Dedifferentiated amniotic fluid mesenchymal stem cell (primary cell): ENCODE results near the gene NAT9.

Source experiments
- DNase-seq: peaks from one replicate; pipeline ENCODE4 v3.0.0-alpha.2; 2016; ENCODE audit errors: extremely low spot score

The NAT9 gene

GRCh38 chr17:74744714-74745547, 31.2 kb downstream of the NAT9 start:
- no peak for DNase-seq

DNA sequence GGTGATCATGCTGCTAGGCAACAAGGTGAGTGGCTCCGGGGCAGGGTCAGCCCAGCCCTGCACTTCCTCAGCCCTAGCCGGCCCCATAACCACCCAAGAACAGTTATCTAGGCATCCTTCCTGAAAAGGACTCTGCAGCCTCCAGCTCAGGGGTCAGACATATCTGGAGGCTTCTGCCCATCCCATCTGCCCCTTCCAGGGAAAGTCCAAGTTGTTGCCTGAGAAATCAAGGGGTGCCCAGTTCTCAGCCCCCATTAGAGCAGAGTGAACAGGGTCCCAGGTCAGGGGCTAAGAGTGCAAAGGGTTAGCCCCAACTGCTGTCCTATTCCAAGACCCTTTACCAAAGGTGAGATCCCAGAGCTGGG, 31.8 kb downstream of the NAT9 start:
- no peak for DNase-seq

DNA sequence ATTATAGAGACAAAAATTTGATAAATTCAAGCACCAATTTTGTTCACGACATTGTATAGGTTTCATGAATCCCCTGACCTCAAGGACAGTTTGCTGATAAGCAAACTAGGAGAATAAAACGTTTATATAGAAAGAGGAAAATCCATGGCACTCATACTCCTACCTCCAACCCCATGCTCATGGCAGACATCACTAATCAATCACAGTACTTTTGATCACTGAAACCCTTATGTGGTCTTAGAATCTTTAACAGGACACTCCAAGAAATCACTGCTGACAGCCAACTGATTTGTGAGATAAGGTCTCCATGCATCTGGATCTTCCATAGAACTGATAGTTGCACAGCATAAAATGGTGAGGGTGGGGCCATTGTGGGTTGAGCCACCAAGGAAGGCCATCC, 32.4 kb downstream of the NAT9 start:
- DNase-seq = no peak

DNA sequence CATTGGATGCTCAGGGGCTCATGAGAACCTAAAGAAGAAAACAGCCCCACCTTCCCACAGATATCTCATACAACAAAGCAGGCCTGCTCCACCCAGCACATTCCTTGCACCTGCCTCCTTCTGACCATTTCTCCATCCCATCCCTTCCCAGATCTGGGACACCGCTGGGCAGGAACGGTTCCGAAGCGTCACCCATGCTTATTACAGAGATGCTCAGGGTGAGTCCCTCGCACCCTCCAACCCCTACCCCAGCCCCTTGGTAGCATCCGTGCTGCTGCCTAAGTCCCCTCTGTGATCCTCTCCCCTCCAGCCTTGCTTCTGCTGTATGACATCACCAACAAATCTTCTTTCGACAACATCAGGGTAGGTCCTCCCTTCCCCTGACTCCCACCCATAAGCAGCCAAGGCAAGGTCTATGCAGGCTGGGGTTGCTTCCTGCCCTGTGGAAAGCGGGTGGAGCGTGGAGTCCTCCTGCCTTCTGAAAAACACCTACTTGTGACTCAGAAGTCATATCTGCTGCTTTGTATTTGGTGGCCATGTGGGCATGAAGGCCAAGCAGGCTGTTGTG, 33.1 kb downstream of the NAT9 start:
- no peak for DNase-seq

- no peak for DNase-seq
Measured at GRCh38 chr17:74742153-74742515, 34.0 kb downstream of the NAT9 start.

DNA sequence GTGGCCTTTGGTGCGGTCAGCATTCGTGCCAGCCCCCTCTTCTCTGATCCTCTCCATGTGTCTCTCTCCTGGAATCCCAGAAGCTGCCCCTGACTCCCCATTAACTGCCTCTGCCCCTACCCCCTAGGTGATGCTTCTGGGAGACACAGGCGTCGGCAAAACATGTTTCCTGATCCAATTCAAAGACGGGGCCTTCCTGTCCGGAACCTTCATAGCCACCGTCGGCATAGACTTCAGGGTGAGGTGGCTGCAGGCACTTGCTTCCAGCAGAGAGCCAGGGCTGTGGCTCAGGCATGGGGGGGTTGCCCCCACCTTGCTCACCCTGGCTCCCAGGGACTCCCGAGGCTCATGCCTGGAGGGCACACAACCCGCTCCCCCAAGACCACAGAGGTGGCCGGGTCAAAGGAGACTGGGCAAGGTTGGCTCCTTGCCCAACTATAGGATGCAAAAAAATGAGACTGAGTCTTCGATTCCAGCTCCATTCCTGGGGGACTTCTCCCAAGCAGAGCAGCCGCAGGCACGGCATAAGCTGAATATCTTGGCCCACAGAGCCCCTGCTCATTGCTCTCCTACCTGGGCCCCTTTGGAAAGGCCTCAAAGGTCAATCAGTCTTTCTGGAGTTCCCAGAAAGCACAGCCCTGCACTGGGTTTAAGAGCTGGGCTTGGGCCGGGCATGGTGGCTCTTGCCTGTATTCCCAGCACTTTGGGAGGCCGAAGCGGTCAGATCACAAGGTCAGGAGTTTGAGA, 35.3 kb downstream of the NAT9 start:
- no peak for DNase-seq

GRCh38 chr17:74740173-74740572, 36.0 kb downstream of the NAT9 start:
- DNase-seq = no peak

GRCh38 chr17:74739227-74739831, 36.8 kb downstream of the NAT9 start:
- no peak for DNase-seq

GRCh38 chr17:74738051-74738996, 37.8 kb downstream of the NAT9 start:
- DNase-seq = no peak

DNA sequence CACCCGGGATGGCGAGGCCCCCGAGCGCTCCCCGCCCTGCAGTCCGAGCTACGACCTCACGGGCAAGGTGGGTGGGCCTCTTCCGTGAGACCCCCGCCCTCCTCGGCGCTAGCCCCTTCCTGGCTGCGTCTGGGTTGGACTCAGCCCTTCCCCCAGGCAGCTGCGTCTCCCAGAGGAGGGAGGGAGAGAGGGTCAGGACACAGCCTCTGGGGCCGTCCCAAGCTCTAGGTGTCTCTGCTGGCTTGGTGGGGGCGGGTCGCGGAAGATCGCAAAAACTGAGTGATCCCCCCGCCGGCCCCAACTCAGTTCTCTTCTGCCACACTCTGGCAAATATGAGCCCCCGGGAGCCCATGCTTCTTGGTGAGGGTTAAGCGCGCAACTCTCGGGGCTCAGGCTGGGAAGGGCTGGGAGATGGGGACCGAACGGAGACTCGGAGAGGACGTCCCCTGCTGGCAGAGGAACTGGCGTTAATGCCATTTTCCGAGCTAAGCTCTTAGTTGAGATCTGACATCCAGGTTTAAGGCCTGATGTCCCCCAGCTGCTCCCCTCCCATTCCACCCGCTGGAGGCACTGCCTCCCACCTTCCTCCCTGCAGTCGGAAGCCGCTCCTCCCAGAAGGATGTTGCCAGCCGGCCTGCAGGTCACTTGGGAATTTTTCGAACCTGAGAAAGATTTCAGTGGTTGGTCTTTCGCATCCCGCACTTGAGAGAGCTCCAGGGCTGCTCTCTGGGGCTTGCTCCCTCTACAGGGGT, 38.7 kb downstream of the NAT9 start:
- DNase-seq = no peak

GRCh38 chr17:74736513-74737298, 39.4 kb downstream of the NAT9 start, which contains the start of gene RAB37:
Gene RAB37 (plus strand): TSS chr17:74737256. CDS start chr17:74737273, 17 bp downstream.
- DNase-seq = no peak

DNA sequence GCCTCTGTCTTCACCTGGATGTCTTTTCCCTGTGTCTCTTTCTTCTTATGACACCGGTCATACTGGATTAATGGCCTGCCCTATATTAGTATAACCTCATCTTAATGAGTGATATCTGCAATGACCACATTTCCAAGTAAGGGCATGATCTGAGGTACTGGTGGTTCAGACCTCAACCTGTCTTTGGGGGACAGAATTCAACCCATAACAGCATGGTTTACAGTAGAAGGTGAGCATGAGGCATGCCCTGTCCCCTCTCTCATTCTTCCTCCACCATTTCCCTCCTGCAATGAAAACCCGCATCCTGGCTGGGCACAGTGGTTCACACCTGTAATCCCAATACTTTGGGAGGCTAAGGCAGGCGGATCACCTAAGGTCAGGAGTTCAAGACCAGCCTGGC, 41.9 kb downstream of the NAT9 start:
- no peak for DNase-seq

DNA sequence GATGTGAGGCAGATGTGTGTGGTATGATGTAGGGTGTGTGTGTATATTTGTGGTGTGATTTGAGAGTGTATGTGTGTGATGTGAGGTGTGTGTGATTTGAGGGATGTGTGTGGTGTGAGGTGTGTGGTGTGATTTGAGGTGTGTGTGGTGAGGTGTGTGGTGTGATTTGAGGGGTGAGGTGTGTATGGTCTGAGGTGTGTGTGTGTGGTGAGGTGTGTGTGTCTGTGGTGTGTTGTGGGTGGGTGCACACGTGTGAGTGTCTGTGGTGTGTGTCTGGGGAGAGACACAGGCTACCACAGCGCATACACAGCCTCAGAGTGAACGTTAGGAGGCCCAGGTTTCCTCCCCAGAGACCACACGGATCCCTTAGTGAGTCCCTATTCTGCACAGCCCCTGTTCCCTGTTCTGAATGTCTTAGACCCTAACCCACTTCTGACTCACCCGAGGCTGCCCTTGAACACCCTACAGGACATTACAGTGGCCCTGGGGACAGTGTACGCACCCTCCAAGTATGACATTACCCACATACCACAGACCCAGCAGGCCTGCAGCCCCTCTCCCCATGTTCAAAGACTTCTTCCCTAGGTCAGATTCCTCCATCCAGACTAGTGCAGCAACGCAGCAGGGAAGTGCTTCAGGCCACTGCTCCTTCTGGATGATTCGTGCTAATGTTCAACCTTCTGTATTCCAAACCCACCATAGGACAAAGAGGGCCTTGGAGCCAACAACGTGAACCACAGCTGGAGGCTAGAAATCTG, 42.6 kb downstream of the NAT9 start:
- DNase-seq = no peak

GRCh38 chr17:74732042-74732867, 43.9 kb downstream of the NAT9 start:
- DNase-seq = no peak

DNA sequence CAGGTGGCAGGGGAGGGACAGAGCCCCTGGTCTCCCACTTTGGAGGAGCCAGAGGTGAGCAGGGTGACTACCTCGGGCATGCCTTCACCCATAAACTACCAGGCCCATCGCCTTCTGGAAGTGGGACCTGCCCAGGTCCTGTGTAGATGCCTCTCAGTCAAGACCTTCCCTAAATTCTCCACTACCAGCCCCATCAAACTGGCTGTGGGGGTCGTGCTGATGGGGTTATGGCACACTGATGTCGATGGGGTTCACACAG, 44.9 kb downstream of the NAT9 start:
- DNase-seq = no peak

DNA sequence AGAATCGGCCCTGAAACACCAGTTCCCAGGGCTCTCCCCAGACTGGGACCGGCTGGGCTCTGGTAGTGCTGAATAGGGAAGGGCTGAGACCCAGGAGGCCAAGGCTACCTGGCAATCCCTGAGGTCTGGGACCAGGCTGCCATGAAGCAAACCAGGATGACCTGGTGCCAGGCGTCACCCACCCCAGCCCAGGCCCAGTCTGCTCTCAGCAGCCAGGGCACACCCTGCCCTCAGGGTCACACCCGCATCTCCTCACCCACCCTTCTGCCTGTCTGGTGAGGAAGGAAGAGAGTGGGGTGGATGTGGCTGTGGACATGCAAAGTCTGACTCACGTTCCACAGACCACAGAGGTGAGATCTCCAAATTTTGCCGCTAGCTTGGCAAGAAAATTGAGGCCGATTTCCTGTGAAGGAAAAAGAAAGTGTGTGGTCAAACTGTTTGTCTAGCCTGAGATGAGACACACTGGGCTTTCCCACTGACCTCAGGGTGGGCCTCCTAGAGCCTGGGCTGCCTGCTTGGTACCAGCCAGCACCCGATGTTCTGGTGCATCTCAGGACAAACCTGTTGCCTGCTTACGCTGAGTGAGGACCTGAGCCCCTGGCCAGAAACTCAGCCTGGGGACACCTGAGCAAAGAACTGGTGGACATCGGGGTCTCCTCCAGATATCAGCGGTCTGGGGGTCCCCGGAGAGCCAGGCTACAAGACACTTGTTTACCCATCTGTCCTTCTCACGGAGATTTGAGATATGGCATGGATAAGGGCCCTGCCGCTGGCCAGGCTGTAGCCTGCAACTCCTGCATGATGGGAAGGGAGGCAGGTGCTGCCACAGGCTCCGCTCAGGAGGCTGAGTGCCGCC, 45.4 kb downstream of the NAT9 start:
- DNase-seq = no peak

GRCh38 chr17:74729866-74730265, 46.3 kb downstream of the NAT9 start:
- DNase-seq = no peak

DNA sequence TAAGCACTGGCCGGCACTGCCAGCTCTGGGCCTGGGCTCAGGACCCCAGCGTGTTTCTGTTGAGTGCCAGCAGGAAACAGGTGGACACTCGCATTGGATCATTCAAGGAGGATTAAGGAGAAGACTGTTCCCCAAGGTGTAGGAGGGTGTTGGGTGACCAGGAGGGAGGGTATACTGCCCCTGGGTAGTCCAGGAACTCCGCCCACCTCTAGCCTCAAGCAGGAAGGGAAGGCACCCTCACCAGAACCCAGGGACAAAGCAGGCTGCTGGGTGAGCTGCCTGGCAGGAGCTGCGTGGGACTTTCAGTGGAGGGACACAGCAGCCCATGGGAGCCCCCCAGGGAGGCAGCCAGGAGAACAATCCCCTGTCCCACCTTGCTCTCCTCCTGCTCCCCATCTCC, 46.8 kb downstream of the NAT9 start:
- DNase-seq = no peak
